OCI-LY3 (cell line): ENCODE results near the gene LTA4H.

Experiments used
- H2AFZ ChIP-seq: fragments of 200-600, 300-600 bp; shearing (Covaris generic); 2 replicates; pipeline ENCODE4 v1.6.0; 2014; ENCODE audit warnings: antibody characterized with exemption, low read depth, low read length
- H3K27ac ChIP-seq: fragments of 200-600, 300-600 bp; sonication (generic); 2 replicates; pipeline ENCODE4 v1.5.1; 2014; ENCODE audit warnings: mild to moderate bottlenecking, low read length, moderate library complexity, mixed read lengths
- H3K27me3 ChIP-seq: fragments of 200-600, 300-600 bp; sonication (generic); 2 replicates; pipeline ENCODE4 v1.6.1; 2014; ENCODE audit warnings: low read depth, low read length, mixed read lengths
- H3K36me3 ChIP-seq: fragments of 200-600, 300-600 bp; sonication (generic); replicated peaks from 2 replicates; pipeline ENCODE3; 2014; ENCODE audit warnings: low read depth, low read length, mixed read lengths
- H3K4me1 ChIP-seq: fragments of 300-600, 200-600 bp; sonication (generic); 2 replicates; pipeline ENCODE4 v1.6.1; 2014; ENCODE audit warnings: low read length, mixed read lengths
- H3K4me2 ChIP-seq: fragments of 200-600, 300-600 bp; sonication (generic); 2 replicates; pipeline ENCODE4 v1.6.1; 2014; ENCODE audit warnings: low read length, mixed read lengths
- H3K4me3 ChIP-seq: fragments of 300-600, 200-600 bp; sonication (generic); 2 replicates; pipeline ENCODE4 v1.5.1; 2014; ENCODE audit warnings: antibody characterized with exemption, mild to moderate bottlenecking, low read length, moderate library complexity
- H3K79me2 ChIP-seq: fragments of 300-600, 200-600 bp; shearing (Covaris generic); 2 replicates; pipeline ENCODE4 v1.6.1; 2014; ENCODE audit warnings: mild to moderate bottlenecking, low read length, mixed read lengths
- H3K9ac ChIP-seq: fragments of 300-600, 200-600 bp; shearing (Covaris generic); 2 replicates; pipeline ENCODE4 v1.6.0; 2014; ENCODE audit warnings: mild to moderate bottlenecking, low read length, moderate library complexity
- H3K9me3 ChIP-seq: fragments of 200-600, 300-600 bp; shearing (Covaris generic); 2 replicates; pipeline ENCODE4 v1.6.1; 2014; ENCODE audit warnings: low read length, mixed read lengths; ENCODE audit not compliant: insufficient read depth
- H4K20me1 ChIP-seq: fragments of 200-600, 300-600 bp; sonication (generic); 2 replicates; pipeline ENCODE4 v1.6.1; 2016; ENCODE audit warnings: low read length, mixed read lengths; ENCODE audit not compliant: insufficient read depth
- CTCF ChIP-seq: fragments of 200-600, 300-600 bp; sonication (generic); IDR thresholded peaks from 2 replicates; pipeline ENCODE4 v1.5.1; 2014; ENCODE audit warnings: antibody characterized with exemption, low read length, low read depth
- EZH2phosphoT487 ChIP-seq: fragments of 200-600 bp; shearing (Covaris generic); IDR thresholded peaks from 2 replicates; pipeline ENCODE4 v1.6.1; 2018; ENCODE audit warnings: antibody characterized with exemption, mixed run types, low read depth

LTA4H gene

GRCh38 chr12:96044017-96044942 lies 8.9 kb upstream of the LTA4H start:
- TF ChIP-seq EZH2phosphoT487, result no peak
- TF ChIP-seq CTCF, result no peak
- Histone ChIP-seq H3K4me1 (peaks cover 20% of the 10 kb centered on the region), H3K36me3 (no peaks in the 10 kb centered on the region), H4K20me1 (no peaks in the 10 kb centered on the region), H3K27ac (no peak overlapping the region), H2AFZ (no peak overlapping the region), H3K79me2 (no peaks in the 10 kb centered on the region), H3K9me3 (no peaks in the 10 kb centered on the region), H3K27me3 (0 out of 2 replicates have a peak, but pooled peaks cover 7% of the 10 kb centered on the region), H3K9ac (no peak overlapping the region), H3K4me3 (no peak overlapping the region), H3K4me2 (no peak overlapping the region)

DNA sequence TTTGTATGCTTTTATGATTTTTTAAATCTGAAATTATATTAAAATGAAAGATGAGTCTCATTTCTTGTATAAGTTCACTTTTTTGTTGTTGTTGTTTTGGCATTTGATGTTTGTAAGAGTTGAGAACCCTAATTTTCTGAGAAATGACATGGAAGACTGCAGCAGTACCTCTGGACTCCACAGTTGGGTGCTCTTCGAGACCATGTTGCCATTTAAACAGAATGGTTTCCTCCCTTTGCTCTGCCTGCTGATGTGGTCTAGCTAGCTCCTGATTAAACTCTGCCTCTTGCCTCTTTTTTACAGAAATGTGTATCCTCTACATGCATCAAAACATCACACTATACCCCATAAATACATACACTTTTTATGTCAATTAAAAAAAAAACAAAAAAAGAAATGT lies 5.8 kb upstream of the LTA4H start:
- no peak overlapping the region for H2AFZ ChIP-seq
- no peak overlapping the region for H3K4me2 ChIP-seq
- no peaks in the 10 kb centered on the region for H4K20me1 ChIP-seq
- H3K36me3 ChIP-seq, result no peaks in the 10 kb centered on the region
- peaks cover 6% of the 10 kb centered on the region; the same call in 1 of the 2 replicates for H3K9me3 ChIP-seq
- no peak overlapping the region for H3K9ac ChIP-seq
- H3K4me3 ChIP-seq, result no peak overlapping the region
- peaks cover 20% of the 10 kb centered on the region for H3K4me1 ChIP-seq
- TF ChIP-seq EZH2phosphoT487 (no peak), CTCF (no peak)
- no peaks in the 10 kb centered on the region for H3K79me2 ChIP-seq
- no peak overlapping the region for H3K27ac ChIP-seq
- 0 out of 2 replicates have a peak, but pooled peaks cover 4% of the 10 kb centered on the region for H3K27me3 ChIP-seq

DNA sequence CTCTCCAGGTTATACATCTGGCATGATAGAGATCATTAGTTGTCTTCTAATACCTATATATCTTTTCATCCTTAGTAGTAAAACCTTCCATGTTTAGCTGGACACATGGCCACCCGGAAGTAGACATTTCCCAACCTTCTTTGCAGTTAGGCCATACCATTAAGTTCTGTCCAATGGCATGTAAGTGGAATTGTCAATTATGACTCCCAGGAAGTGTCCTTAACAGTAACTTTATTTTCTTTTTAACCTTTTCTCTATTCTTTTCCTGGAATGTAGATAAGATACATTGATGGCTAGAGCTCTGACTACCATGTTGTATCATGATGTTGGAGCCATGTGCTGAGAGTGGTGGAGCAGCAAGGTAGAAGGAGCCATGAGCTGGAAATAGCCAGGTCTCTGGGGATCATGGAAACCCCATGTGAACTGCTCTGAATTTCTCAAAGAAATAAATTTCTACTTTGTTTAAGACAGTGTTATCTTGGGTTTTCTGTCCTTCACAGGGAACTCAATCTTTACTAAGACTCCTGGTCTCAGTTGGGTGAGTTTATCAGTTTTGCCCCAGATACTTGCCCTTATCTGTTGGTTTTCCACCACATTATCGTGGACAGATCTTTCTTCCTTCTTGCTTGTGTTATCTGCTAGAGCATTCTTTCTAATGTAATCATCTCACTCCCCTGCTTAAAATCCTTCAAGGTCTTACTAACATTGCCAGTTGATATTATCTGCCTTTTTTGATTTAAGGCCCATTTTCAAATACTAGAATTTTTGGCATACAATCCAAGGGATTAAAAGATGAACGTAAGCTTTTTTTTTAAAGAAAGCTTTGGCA lies 5.1 kb upstream of the LTA4H start:
- Histone ChIP-seq H3K27ac (no peak overlapping the region), H3K36me3 (no peaks in the 10 kb centered on the region), H3K4me3 (no peak overlapping the region), H3K4me1 (peaks cover 22% of the 10 kb centered on the region), H3K79me2 (no peaks in the 10 kb centered on the region), H3K27me3 (0 out of 2 replicates have a peak, but pooled peaks cover 4% of the 10 kb centered on the region), H3K4me2 (no peak overlapping the region), H2AFZ (no peak overlapping the region), H3K9ac (no peak overlapping the region), H3K9me3 (peaks cover 6% of the 10 kb centered on the region; the same call in 1 of the 2 replicates), H4K20me1 (no peaks in the 10 kb centered on the region)
- no peak for TF ChIP-seq EZH2phosphoT487
- TF ChIP-seq CTCF, result no peak

- 0 out of 2 replicates have a peak, but pooled peaks cover 4% of the 10 kb centered on the region for H3K27me3 ChIP-seq
- no peak overlapping the region for H3K27ac ChIP-seq
- no peaks in the 10 kb centered on the region for H3K36me3 ChIP-seq
- no peak overlapping the region for H3K4me2 ChIP-seq
- H2AFZ ChIP-seq, result no peak overlapping the region
- peaks cover 6% of the 10 kb centered on the region; the same call in 1 of the 2 replicates for H3K9me3 ChIP-seq
- no peaks in the 10 kb centered on the region for H4K20me1 ChIP-seq
- H3K9ac ChIP-seq, result no peak overlapping the region
- H3K4me3 ChIP-seq, result no peak overlapping the region
- TF ChIP-seq EZH2phosphoT487 (no peak), CTCF (no peak)
- H3K79me2 ChIP-seq, result peaks cover 7% of the 10 kb centered on the region; the same call in 1 of the 2 replicates
- H3K4me1 ChIP-seq, result peaks cover 24% of the 10 kb centered on the region
Observed at GRCh38 chr12:96039516-96039915, 4.1 kb upstream of the LTA4H start.
